NCI-H128 (cell line): Measurements from ENCODE around the gene NBPF26.
"Not testable (repeated sequence)": the region's sequence is repeated elsewhere in the genome, so short reads cannot be mapped to it uniquely, and the experiment has no call there.

Experiments
- DNase-seq: peaks from one replicate; lab custom pipeline; 2025; ENCODE audit not compliant: unreplicated experiment; lab: John Stamatoyannopoulos, UW

NBPF26 gene

DNA sequence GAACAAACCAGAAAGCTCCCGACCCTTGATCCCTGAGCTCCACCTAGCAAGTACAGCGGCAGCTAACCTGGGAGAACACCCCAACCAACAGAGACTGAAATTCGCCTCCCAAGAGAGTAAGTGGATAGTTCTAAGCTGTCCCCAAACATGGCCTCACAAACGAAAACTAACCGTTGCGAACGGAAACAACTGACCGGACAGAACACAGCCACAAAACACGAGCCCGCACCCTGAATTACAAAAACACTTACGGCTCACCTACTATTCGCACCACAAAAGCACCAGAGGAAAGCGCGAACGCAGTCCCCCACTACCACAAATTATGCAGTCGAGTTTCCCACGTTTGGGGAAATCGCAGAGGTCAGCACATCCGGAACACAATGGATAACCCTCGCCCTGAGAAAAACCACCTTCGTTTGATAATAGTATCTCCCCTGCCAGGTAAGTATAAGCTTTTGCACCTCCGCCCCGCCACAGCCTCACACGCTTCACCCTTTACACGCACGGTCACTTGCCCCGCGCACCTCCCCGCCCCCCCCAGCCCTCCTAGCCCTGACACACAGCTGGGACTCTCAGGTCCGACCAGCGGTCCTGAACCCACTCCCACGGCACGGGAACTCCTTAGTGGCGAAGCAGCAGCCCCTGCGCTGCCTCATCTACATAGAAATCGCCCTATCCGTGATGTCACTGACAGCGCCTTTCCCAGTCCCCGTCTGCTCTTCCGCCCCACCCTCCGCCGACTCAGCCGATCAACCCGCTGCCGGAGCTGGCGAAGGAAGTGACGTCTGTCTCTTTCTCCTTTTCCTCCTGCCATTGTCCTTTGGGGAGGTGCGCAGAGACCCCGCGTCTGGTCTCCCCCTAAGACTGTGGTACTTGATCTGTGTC, 127.0 kb downstream of the NBPF26 start:
- not testable (repeated sequence) for DNase-seq

DNA sequence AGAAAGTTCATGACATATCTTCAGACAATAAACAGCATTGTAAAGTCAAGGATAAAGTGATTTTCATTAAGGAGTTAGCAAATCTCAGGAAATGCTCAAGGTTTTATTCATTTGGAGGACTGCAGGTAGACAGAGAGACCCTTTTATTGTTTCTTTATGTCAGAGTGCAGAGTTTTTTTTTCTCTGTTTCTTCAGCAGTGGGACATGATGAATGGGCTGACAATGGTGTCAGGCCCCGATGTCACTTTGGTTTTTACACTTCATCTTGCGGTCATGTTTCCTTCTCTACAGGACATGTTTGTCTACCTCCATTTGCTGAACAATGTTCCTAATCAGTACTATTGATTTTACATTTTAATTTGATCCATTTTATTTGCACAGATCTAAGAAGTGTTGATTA, 134.4 kb downstream of the NBPF26 start:
- DNase-seq = not testable (repeated sequence)

- DNase-seq = not testable (repeated sequence)
Observed at GRCh38 chr1:120859615-120860234, 136.0 kb downstream of the NBPF26 start.

DNA sequence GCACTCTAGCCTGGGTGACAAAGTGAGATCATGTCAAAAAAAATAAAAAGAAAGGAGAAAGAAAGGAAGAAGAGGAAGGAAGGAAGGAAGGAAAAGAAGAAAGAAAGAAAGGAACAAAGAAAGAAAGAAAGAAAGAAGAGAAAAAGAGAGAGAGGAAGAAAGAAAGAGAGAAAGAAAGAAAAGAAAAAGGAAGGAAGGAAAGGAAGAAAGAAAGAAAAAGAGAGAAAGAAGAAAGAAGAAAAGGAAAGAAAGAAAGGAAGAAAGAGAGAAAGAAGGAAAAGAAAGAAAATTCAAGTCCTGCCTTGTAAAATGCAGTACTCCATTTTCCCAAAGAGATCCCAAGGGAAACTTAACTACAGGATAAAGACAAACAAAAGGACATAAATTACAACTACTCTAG, 154.5 kb downstream of the NBPF26 start:
- DNase-seq = not testable (repeated sequence)

- DNase-seq = not testable (repeated sequence)
Observed at GRCh38 chr1:120880056-120880455, 156.3 kb downstream of the NBPF26 start.

GRCh38 chr1:120881934-120882333, 158.2 kb downstream of the NBPF26 start:
- DNase-seq = not testable (repeated sequence)
